Activated CD8-positive, alpha-beta T cell treated with anti-CD3 and anti-CD28 coated beads, Interleukin-2, amount 10 ng/mL, durations not matched to agents 7 days and 5 days (primary cell): ENCODE data around the gene ANXA7. TPM values are rescaled to one million over a fixed set of nuclear protein-coding genes. Genes with fewer than 3 reads are reported as not detected.

ENCODE experiments used
- ATAC-seq: fragments of 150-1000 bp; cut with Tn5 transposase; one replicate; pipeline ENCODE4 v1.10.0; 2021; ENCODE audit warnings: moderate library complexity
- CTCF ChIA-PET: fragments of 350-600 bp; sonication (Branson Sonifier 250); formaldehyde crosslinking; loops from one replicate; lab custom pipeline; 2021; ENCODE audit warnings: antibody characterized with exemption; lab: Charles Lee
- POLR2A ChIA-PET: fragments of 350-600 bp; sonication (Branson Sonifier 250); formaldehyde crosslinking; loops from one replicate; lab custom pipeline; 2021; ENCODE audit warnings: antibody characterized with exemption; lab: Charles Lee
- DNase-seq: peaks from one replicate; pipeline ENCODE4 v3.0.0-alpha.2; 2020
- H3K27ac Mint-ChIP-seq: one replicate; pipeline ENCODE4 v1.8.0; 2021; ENCODE audit warnings: mild to moderate bottlenecking, mixed read lengths
- H3K27me3 Mint-ChIP-seq: one replicate; pipeline ENCODE4 v1.8.0; 2021; ENCODE audit warnings: low read depth, mixed read lengths
- H3K36me3 Mint-ChIP-seq: one replicate; pipeline ENCODE4 v1.8.0; 2021; ENCODE audit warnings: low read depth, mixed read lengths
- H3K4me1 Mint-ChIP-seq: one replicate; pipeline ENCODE4 v1.8.0; 2021; ENCODE audit warnings: low read depth, mixed read lengths
- H3K4me3 Mint-ChIP-seq: one replicate; pipeline ENCODE4 v1.8.0; 2021; ENCODE audit warnings: mild to moderate bottlenecking, mixed read lengths
- H3K9me3 Mint-ChIP-seq: one replicate; pipeline ENCODE4 v1.8.0; 2022; ENCODE audit warnings: mixed read lengths; ENCODE audit not compliant: insufficient read depth
- total RNA-seq, 2 experiments: library from RNA; stranded (reverse); gene quantifications; one replicate each; pipeline ENCODE4 v1.2.3, GENCODE V29; 2021

ANXA7 gene
- total RNA-seq, 2 experiments from 2014 or later, result 85.0 to 87.1 TPM

- no peak overlapping the region for H3K4me3 Mint-ChIP-seq
- H3K27me3 Mint-ChIP-seq, result no peaks in the 10 kb centered on the region
- ChIA-PET CTCF (interaction anchor here (0.6 to 1.1 kb wide), 3 partner anchors 10 to 158 kb away, joined by 3 read pairs; partner anchors contain the start of genes CFAP70 and USP54), POLR2A (no interaction called here)
- H3K27ac Mint-ChIP-seq, result no peak overlapping the region
- no peak for ATAC-seq
- H3K4me1 Mint-ChIP-seq, result peaks cover 7% of the 10 kb centered on the region
- peaks cover 10% of the 10 kb centered on the region for H3K36me3 Mint-ChIP-seq
- no peaks in the 10 kb centered on the region for H3K9me3 Mint-ChIP-seq
- DNase-seq, result no peak
Measured at GRCh38 chr10:73432646-73433537, 19.0 kb upstream of the ANXA7 start.

GRCh38 chr10:73426318-73426717, 12.5 kb upstream of the ANXA7 start:
- H3K9me3 Mint-ChIP-seq, result no peaks in the 10 kb centered on the region
- ATAC-seq (no peak), DNase-seq (no peak)
- no peak overlapping the region for H3K27ac Mint-ChIP-seq
- H3K27me3 Mint-ChIP-seq, result no peaks in the 10 kb centered on the region
- POLR2A ChIA-PET, result no interaction called here
- H3K4me1 Mint-ChIP-seq, result no peaks in the 10 kb centered on the region
- CTCF ChIA-PET, result no interaction called here
- H3K4me3 Mint-ChIP-seq, result no peak overlapping the region
- peaks cover 39% of the 10 kb centered on the region for H3K36me3 Mint-ChIP-seq

- POLR2A ChIA-PET, result no interaction called here
- peaks cover 39% of the 10 kb centered on the region for H3K36me3 Mint-ChIP-seq
Measured at GRCh38 chr10:73424478-73424877, 10.6 kb upstream of the ANXA7 start.

GRCh38 chr10:73423309-73423708, 9.5 kb upstream of the ANXA7 start:
- Mint-ChIP-seq H3K4me3 (no peak overlapping the region), H3K36me3 (peaks cover 39% of the 10 kb centered on the region), H3K4me1 (no peaks in the 10 kb centered on the region), H3K9me3 (no peaks in the 10 kb centered on the region), H3K27ac (no peak overlapping the region), H3K27me3 (no peaks in the 10 kb centered on the region)
- CTCF ChIA-PET, result interaction anchor here (1.1 kb wide), 1 partner anchor 10 kb away, joined by 3 read pairs; no protein-coding TSS in a partner anchor
- POLR2A ChIA-PET, result interaction anchor here (0.9 kb wide), 1 partner anchor 72 kb away, joined by 3 read pairs; no protein-coding TSS in a partner anchor
- ATAC-seq (no peak), DNase-seq (no peak)

More at GRCh38 chr10:73424478-73424877, 10.6 kb upstream of the ANXA7 start:
- DNase-seq (no peak), ATAC-seq (no peak)
- no peak overlapping the region for H3K27ac Mint-ChIP-seq
- CTCF ChIA-PET, result interaction anchor here (1.1 kb wide), 1 partner anchor 11 kb away, joined by 3 read pairs; no protein-coding TSS in a partner anchor
- H3K4me1 Mint-ChIP-seq, result no peaks in the 10 kb centered on the region
- no peaks in the 10 kb centered on the region for H3K27me3 Mint-ChIP-seq
- no peaks in the 10 kb centered on the region for H3K9me3 Mint-ChIP-seq
- H3K4me3 Mint-ChIP-seq, result no peak overlapping the region

- CTCF ChIA-PET, result no interaction called here
- no peaks in the 10 kb centered on the region for H3K9me3 Mint-ChIP-seq
- peaks cover 24% of the 10 kb centered on the region for H3K4me1 Mint-ChIP-seq
- H3K36me3 Mint-ChIP-seq, result peaks cover under 1% of the 10 kb centered on the region
- no peak for ATAC-seq
- peaks cover 3% of the 10 kb centered on the region for H3K27me3 Mint-ChIP-seq
- H3K4me3 Mint-ChIP-seq, result no peak overlapping the region
- POLR2A ChIA-PET, result interaction anchor here (0.6 kb wide), 1 partner anchor 339 kb away, joined by 4 read pairs; no protein-coding TSS in a partner anchor
- H3K27ac Mint-ChIP-seq, result no peak overlapping the region
- no peak for DNase-seq
Measured at GRCh38 chr10:73416571-73416970, 2.7 kb upstream of the ANXA7 start.

GRCh38 chr10:73414230-73414945, 530 bp upstream of the ANXA7 start:
- Mint-ChIP-seq H3K9me3 (no peaks in the 10 kb centered on the region), H3K4me3 (peak overlapping the region; percentile 80), H3K36me3 (peaks cover 15% of the 10 kb centered on the region), H3K27ac (peak overlapping the region; percentile 73), H3K27me3 (peaks cover 3% of the 10 kb centered on the region), H3K4me1 (peaks cover 42% of the 10 kb centered on the region)
- ChIA-PET CTCF (interaction anchor here (1.2 to 2.6 kb wide), 2 partner anchors 20 to 34 kb away, joined by 3 to 9 read pairs; no protein-coding TSS in a partner anchor), POLR2A (interaction anchor here (1.5 to 3.5 kb wide), 5 partner anchors 55 to 168 kb away, joined by 5 to 16 read pairs (median 8); partner anchors contain the start of genes CFAP70, DNAJC9 and PPP3CB)
- ATAC-seq, result peak; percentile 1
- no peak for DNase-seq

- peaks cover 50% of the 10 kb centered on the region for H3K4me1 Mint-ChIP-seq
- H3K27me3 Mint-ChIP-seq, result peaks cover 3% of the 10 kb centered on the region
- peak overlapping the region; percentile 80 for H3K4me3 Mint-ChIP-seq
- no peaks in the 10 kb centered on the region for H3K9me3 Mint-ChIP-seq
- POLR2A ChIA-PET, result interaction anchor here (0.7 to 3.5 kb wide), 8 partner anchors 12 to 166 kb away, joined by 3 to 16 read pairs (median 5); partner anchors contain the start of genes CFAP70, DNAJC9 and PPP3CB
- H3K27ac Mint-ChIP-seq, result peak overlapping the region; percentile 81
- DNase-seq (peak; percentile 71), ATAC-seq (peak; percentile 40)
- CTCF ChIA-PET, result interaction anchor here (0.6 to 2.6 kb wide), 8 partner anchors 11 to 245 kb away, joined by 3 to 9 read pairs (median 3); no protein-coding TSS in a partner anchor
- peaks cover 19% of the 10 kb centered on the region for H3K36me3 Mint-ChIP-seq
Measured at GRCh38 chr10:73413108-73413527, 740 bp downstream of the ANXA7 start.

- DNase-seq (no peak), ATAC-seq (no peak)
- peaks cover 31% of the 10 kb centered on the region for H3K36me3 Mint-ChIP-seq
- H3K27me3 Mint-ChIP-seq, result peaks cover 3% of the 10 kb centered on the region
- no peaks in the 10 kb centered on the region for H3K9me3 Mint-ChIP-seq
- no peak overlapping the region for H3K4me3 Mint-ChIP-seq
- POLR2A ChIA-PET, result interaction anchor here (3.5 kb wide), 1 partner anchor 85 kb away, joined by 16 read pairs; the partner anchor contains the start of gene PPP3CB
- CTCF ChIA-PET, result interaction anchor here (0.8 to 1.2 kb wide), 2 partner anchors 25 to 158 kb away, joined by 3 read pairs; partner anchors contain the start of gene MRPS16
- H3K27ac Mint-ChIP-seq, result no peak overlapping the region
- H3K4me1 Mint-ChIP-seq, result peaks cover 50% of the 10 kb centered on the region
Measured at GRCh38 chr10:73410897-73411296, 3.0 kb downstream of the ANXA7 start.

- CTCF ChIA-PET, result interaction anchor here (1.0 kb wide), 1 partner anchor 235 kb away, joined by 3 read pairs; no protein-coding TSS in a partner anchor
Measured at GRCh38 chr10:73408978-73409521, 4.8 kb downstream of the ANXA7 start.

GRCh38 chr10:73408061-73408460, 5.8 kb downstream of the ANXA7 start:
- Mint-ChIP-seq H3K4me3 (no peak overlapping the region), H3K27me3 (no peaks in the 10 kb centered on the region), H3K4me1 (peaks cover 36% of the 10 kb centered on the region), H3K9me3 (no peaks in the 10 kb centered on the region), H3K36me3 (peaks cover 31% of the 10 kb centered on the region), H3K27ac (no peak overlapping the region)
- ChIA-PET POLR2A (no interaction called here), CTCF (interaction anchor here (1.0 kb wide), 1 partner anchor 236 kb away, joined by 3 read pairs; no protein-coding TSS in a partner anchor)
- DNase-seq (no peak), ATAC-seq (no peak)

More at GRCh38 chr10:73408978-73409521, 4.8 kb downstream of the ANXA7 start:
- no peak for DNase-seq
- peaks cover 31% of the 10 kb centered on the region for H3K36me3 Mint-ChIP-seq
- no peak for ATAC-seq
- H3K9me3 Mint-ChIP-seq, result no peaks in the 10 kb centered on the region
- no peaks in the 10 kb centered on the region for H3K27me3 Mint-ChIP-seq
- POLR2A ChIA-PET, result no interaction called here
- peaks cover 38% of the 10 kb centered on the region for H3K4me1 Mint-ChIP-seq
- H3K4me3 Mint-ChIP-seq, result no peak overlapping the region
- H3K27ac Mint-ChIP-seq, result no peak overlapping the region

- H3K4me3 Mint-ChIP-seq, result no peak overlapping the region
- ChIA-PET CTCF (no interaction called here), POLR2A (no interaction called here)
- no peak overlapping the region for H3K27ac Mint-ChIP-seq
- peaks cover 33% of the 10 kb centered on the region for H3K36me3 Mint-ChIP-seq
- H3K9me3 Mint-ChIP-seq, result no peaks in the 10 kb centered on the region
- H3K27me3 Mint-ChIP-seq, result no peaks in the 10 kb centered on the region
- H3K4me1 Mint-ChIP-seq, result peaks cover 31% of the 10 kb centered on the region
- no peak for DNase-seq
- no peak for ATAC-seq
Measured at GRCh38 chr10:73407495-73407894, 6.4 kb downstream of the ANXA7 start.
